Upper lobe of left lung (tissue), 6 donors: ENCODE data around the gene TDRKH. TPM values are rescaled to one million over a fixed set of nuclear protein-coding genes. Genes with fewer than 3 reads are reported as not detected.
A peak's percentile ranks its signal among the peaks of the same experiment; 100 is the strongest.

Experiments used
- ATAC-seq, 2 donors: fragments of 200-7000 bp; cut with Tn5 transposase; one replicate each; pipeline ENCODE4 v1.9.1; 2022; ENCODE audit warnings: mild to moderate bottlenecking in 2 of 2, moderate library complexity in 2 of 2; ENCODE audit not compliant: low FRiP score in 2 of 2
- DNase-seq, 2 donors: peaks; one replicate each; pipeline ENCODE4 v3.0.0-alpha.2; 2019 to 2020
- H3K27ac ChIP-seq, 4 donors: fragments of 200-600 bp; sonication (generic); one replicate each; pipeline ENCODE4 v1.5.1; 2016 to 2019
- H3K27me3 ChIP-seq, 4 donors: fragments of 200-600 bp; sonication (generic); one replicate each; pipeline ENCODE4 v1.5.1; 2017 to 2019
- H3K36me3 ChIP-seq, 4 donors: fragments of 200-600 bp; sonication (generic); one replicate each; pipeline ENCODE4 v1.5.1; 2016 to 2019
- H3K4me1 ChIP-seq, 4 donors: fragments of 200-600 bp; sonication (generic); one replicate each; pipeline ENCODE4 v1.5.1; 2018 to 2019
- H3K4me3 ChIP-seq, 4 donors: fragments of 200-600 bp; sonication (generic); one replicate each; pipeline ENCODE4 v1.5.1; 2017 to 2019; ENCODE audit warnings: mild to moderate bottlenecking in 2 of 4, moderate library complexity in 1 of 4
- H3K9me3 ChIP-seq, 4 donors: fragments of 200-600 bp; sonication (generic); one replicate each; pipeline ENCODE4 v1.5.1; 2018 to 2019
- EP300 ChIP-seq, 4 donors: sonication (generic); formaldehyde crosslinking; IDR thresholded peaks; one replicate each; pipeline ENCODE4 v1.5.1; 2017; ENCODE audit warnings: antibody characterized with exemption in 4 of 4, control low read depth in 2 of 4
- POLR2A ChIP-seq, 4 donors: fragments of 450-650 bp; IDR thresholded peaks; one replicate each; pipeline ENCODE4 v1.5.1; 2016 to 2017; ENCODE audit warnings: antibody characterized with exemption in 4 of 4, mild to moderate bottlenecking in 2 of 4
- POLR2AphosphoS5 ChIP-seq, 2 donors: sonication (generic); formaldehyde crosslinking; IDR thresholded peaks; one replicate each; pipeline ENCODE4 v1.5.1; 2017; ENCODE audit warnings: antibody characterized with exemption in 2 of 2
- WGBS, 2 donors: methylation state at CpG; one replicate each; pipeline ENCODE4 v1.1.5; 2017 to 2018; 5-methylcytosine and 5-hydroxymethylcytosine counted together
- total RNA-seq, 6 donors: library from RNA; depleted of rRNA in 4 of 6; stranded (reverse); fragments of >200 nt in 4 of 6; gene quantifications; one replicate each; pipeline versions ENCODE4 v1.1.0 to v1.2.1, GENCODE V29; 2016 to 2021
- TF ChIP-seq, protein P1 (sequence below), 6 experiments: fragments of 450-650 bp in 4 of 6; fragments of 200-600 bp in 2 of 6; sonication (generic) in 2 of 6; IDR thresholded peaks; one replicate each; pipeline ENCODE4 v1.5.1; 2016 to 2019; ENCODE audit warnings: antibody characterized with exemption in 6 of 6
- donor health status: DM: no; HTN: no; CAD: no; lungs with moderate emphysema.
- donor health status: DM: no; HTN: yes; CAD: no; lungs with severe emphysema.

Gene TDRKH
- total RNA-seq, 6 donors from 2014 or later = 7.3 to 17.0 (median 13.1) TPM

DNA sequence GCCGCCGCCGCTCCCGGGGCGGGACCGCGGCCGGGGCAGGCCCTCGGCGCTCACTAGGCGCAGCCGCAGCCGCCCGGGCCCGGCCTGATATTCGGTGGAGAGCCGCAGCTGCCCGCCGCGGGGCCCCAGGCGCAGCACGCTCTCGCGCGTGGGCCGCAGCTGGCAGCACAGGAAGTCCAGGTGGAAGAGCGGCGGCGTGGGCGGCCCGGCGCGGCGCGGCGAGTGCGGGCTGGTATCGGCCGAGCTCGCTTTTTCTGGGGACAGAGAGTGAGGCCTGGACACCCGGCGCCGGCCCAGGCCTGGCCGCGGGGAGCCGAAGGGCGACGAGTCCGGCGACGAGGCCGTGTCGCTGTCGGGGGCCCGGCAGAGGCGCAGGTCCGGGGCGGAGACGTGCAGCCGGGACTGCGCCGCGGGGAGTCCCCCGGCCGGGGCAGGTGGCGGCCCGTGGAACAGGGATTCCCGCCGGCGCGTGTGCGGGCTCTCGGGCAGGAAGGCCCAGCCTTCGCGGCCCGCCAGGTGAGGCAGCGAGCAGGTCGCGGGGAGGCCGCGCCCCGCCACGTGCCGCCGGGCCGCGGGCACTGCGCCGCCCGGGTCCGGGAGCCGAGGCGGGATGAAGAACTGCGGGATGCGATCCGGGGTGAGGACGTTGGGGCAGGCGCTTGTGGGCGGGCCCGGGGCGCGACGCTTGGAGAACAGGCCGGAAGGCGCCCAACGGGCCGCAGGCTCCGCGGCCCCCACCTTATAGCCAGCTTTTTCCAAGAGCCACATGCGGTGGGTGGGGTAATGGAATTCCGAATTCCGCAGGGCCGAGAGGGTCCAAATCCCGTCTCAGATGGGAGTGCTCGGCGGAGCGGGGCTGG, 48.2 kb upstream of the TDRKH start:
- peaks cover 0 to 25% (median 14%) of the 10 kb centered on the region in 4 donors for H3K27me3 ChIP-seq
- ATAC-seq (peak in 1 of 2 donors; percentile 74), DNase-seq (peak in 1 of 2 donors; percentile 90)
- WGBS, 2 donors = 29 to 36% methylated on average over 7 to 10 of the region's 117 CpGs
- peak overlapping the region; percentile 17 to 56 (median 44) for H3K4me3 ChIP-seq
- H3K9me3 ChIP-seq = no peaks in the 10 kb centered on the region
- peak overlapping the region in 2 of 4 donors; percentile 21 to 61 for H3K27ac ChIP-seq
- TF ChIP-seq POLR2A (IDR thresholded peaks at IDR 0.05) = peak in 1 of 4 donors; percentile 12
- no peak for TF ChIP-seq EP300 (IDR thresholded peaks at IDR 0.05)
- TF ChIP-seq POLR2AphosphoS5 (IDR thresholded peaks at IDR 0.05) = no peak
- TF ChIP-seq, protein P1, sequence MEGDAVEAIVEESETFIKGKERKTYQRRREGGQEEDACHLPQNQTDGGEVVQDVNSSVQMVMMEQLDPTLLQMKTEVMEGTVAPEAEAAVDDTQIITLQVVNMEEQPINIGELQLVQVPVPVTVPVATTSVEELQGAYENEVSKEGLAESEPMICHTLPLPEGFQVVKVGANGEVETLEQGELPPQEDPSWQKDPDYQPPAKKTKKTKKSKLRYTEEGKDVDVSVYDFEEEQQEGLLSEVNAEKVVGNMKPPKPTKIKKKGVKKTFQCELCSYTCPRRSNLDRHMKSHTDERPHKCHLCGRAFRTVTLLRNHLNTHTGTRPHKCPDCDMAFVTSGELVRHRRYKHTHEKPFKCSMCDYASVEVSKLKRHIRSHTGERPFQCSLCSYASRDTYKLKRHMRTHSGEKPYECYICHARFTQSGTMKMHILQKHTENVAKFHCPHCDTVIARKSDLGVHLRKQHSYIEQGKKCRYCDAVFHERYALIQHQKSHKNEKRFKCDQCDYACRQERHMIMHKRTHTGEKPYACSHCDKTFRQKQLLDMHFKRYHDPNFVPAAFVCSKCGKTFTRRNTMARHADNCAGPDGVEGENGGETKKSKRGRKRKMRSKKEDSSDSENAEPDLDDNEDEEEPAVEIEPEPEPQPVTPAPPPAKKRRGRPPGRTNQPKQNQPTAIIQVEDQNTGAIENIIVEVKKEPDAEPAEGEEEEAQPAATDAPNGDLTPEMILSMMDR (IDR thresholded peaks at IDR 0.05) = peak in 2 of 6 experiments; percentile 9 to 19
- H3K36me3 ChIP-seq = no peaks in the 10 kb centered on the region
- peaks cover 24 to 38% (median 32%) of the 10 kb centered on the region in 4 donors for H3K4me1 ChIP-seq

DNA sequence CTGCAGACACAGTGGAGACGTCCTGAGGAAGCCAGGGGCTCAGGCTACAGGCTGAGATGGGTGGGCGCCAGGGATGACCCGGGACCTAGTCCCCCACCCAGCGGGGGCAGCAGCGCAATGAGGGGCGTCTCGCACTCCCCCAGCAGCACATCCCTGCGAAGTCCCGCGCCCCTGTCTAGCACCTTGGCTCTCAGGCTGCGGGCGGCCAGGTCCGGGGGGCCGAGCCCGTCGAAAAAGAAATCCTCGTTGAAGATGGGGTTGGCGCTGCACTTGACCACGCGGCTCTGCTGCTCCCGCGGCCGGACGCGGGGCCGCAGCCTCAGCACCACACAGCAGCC, 47.6 kb upstream of the TDRKH start:
- H3K4me1 ChIP-seq = peaks cover 26 to 44% (median 37%) of the 10 kb centered on the region in 4 donors
- TF ChIP-seq, protein P1 (IDR thresholded peaks at IDR 0.05) = no peak
- no peak for TF ChIP-seq POLR2AphosphoS5 (IDR thresholded peaks at IDR 0.05)
- TF ChIP-seq POLR2A (IDR thresholded peaks at IDR 0.05) = no peak
- TF ChIP-seq EP300 (IDR thresholded peaks at IDR 0.05) = no peak
- no peak for ATAC-seq

DNA sequence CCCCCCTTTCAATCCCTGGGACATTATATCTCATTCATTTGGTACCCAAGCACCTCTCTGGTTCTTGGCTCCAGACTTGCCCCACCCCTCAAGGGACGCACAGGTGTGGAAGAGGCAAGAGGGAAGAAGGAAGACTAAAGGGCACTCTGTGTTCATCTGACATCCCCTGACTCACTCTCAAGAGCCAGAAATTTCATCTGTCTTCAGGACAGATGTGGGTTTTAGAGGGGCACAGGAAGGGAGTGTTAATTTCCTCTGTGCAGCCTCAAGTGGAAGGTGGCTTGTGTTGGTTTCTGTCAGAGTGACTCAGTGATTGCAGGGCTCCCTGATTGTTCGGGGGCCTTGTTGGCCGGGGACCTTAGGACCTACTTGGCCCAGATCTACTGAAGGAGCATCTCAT, 46.9 kb upstream of the TDRKH start:
- H3K27me3 ChIP-seq = peaks cover 0 to 25% (median 14%) of the 10 kb centered on the region in 4 donors
- no peaks in the 10 kb centered on the region for H3K9me3 ChIP-seq
- H3K4me3 ChIP-seq = no peak overlapping the region
- peaks cover 29 to 47% (median 43%) of the 10 kb centered on the region in 4 donors for H3K4me1 ChIP-seq
- TF ChIP-seq POLR2A (IDR thresholded peaks at IDR 0.05) (no peak), EP300 (IDR thresholded peaks at IDR 0.05) (no peak), POLR2AphosphoS5 (IDR thresholded peaks at IDR 0.05) (no peak)
- TF ChIP-seq, protein P1 (IDR thresholded peaks at IDR 0.05) = no peak
- WGBS, 2 donors = 41 to 43% methylated on average over 1 to 3 of the region's 3 CpGs
- no peak for ATAC-seq
- no peaks in the 10 kb centered on the region for H3K36me3 ChIP-seq
- no peak for DNase-seq
- H3K27ac ChIP-seq = peak overlapping the region in 1 of 4 donors; percentile 21

More for the DNA sequence above, 47.6 kb upstream of the TDRKH start:
- no peaks in the 10 kb centered on the region for H3K9me3 ChIP-seq
- 13 to 22% methylated on average over 6 to 17 of the region's 26 CpGs for WGBS, 2 donors
- H3K4me3 ChIP-seq = peak overlapping the region in 3 of 4 donors; percentile 36 to 56 (median 52)
- H3K27ac ChIP-seq = peak overlapping the region in 2 of 4 donors; percentile 21 to 61
- H3K27me3 ChIP-seq = peaks cover 0 to 25% (median 14%) of the 10 kb centered on the region in 4 donors
- no peak for DNase-seq
- no peaks in the 10 kb centered on the region for H3K36me3 ChIP-seq

DNA sequence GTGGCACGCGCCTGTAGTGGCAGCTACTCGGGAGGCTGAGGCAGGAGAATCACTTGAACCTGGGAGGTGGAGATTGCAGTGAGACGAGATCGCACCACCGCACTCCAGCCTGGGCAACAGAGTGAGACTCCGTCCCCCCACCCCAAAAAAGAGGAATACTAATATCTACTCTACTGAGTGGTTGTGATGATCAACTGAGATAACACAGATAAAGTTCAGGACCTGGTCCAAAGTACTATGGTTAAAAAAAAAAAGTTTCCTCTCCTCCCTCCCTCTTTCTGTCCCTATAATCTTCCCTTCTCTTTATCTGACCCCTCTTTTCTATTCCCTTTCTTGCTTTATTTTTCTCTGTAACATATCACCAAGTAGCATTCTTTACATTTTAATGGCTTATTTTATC, 45.3 kb upstream of the TDRKH start:
- H3K36me3 ChIP-seq = no peaks in the 10 kb centered on the region
- H3K4me3 ChIP-seq = no peak overlapping the region
- no peak for DNase-seq
- peaks cover 0 to 25% (median 14%) of the 10 kb centered on the region in 4 donors for H3K27me3 ChIP-seq
- TF ChIP-seq POLR2AphosphoS5 (IDR thresholded peaks at IDR 0.05) (no peak), EP300 (IDR thresholded peaks at IDR 0.05) (no peak), POLR2A (IDR thresholded peaks at IDR 0.05) (no peak)
- TF ChIP-seq, protein P1 (IDR thresholded peaks at IDR 0.05) = no peak
- no peak for ATAC-seq
- no peak overlapping the region for H3K27ac ChIP-seq
- peaks cover 31 to 53% (median 49%) of the 10 kb centered on the region in 4 donors for H3K4me1 ChIP-seq
- WGBS, 2 donors = 89 to 95% methylated on average over 7 of the region's 7 CpGs
- H3K9me3 ChIP-seq = no peaks in the 10 kb centered on the region
